Spinal cord (tissue), 10 donors: ENCODE results near the gene AP1B1. TPM values are rescaled to one million over a fixed set of nuclear protein-coding genes. Genes with fewer than 3 reads are reported as not detected.
A peak's percentile ranks its signal among the peaks of the same experiment; 100 is the strongest.
"Not testable (repeated sequence)": the region's sequence is repeated elsewhere in the genome, so short reads cannot be mapped to it uniquely, and the experiment has no call there.

ENCODE experiments used
- DNase-seq, 6 donors: peaks; one replicate each; pipeline versions ENCODE4 v3.0.0 to v3.0.0-alpha.2; 2013 to 2015; ENCODE audit warnings: low spot score in 6 of 6, low read depth in 4 of 6
- H3K27ac ChIP-seq: one replicate; pipeline ENCODE4 v1.5.1; 2013; ENCODE audit warnings: low read depth, low read length, control low read depth
- H3K27me3 ChIP-seq: one replicate; pipeline ENCODE4 v1.6.1; 2013; ENCODE audit warnings: low read length; ENCODE audit not compliant: control insufficient read depth, insufficient read depth
- H3K36me3 ChIP-seq: one replicate; pipeline ENCODE4 v1.6.1; 2013; ENCODE audit warnings: low read length; ENCODE audit not compliant: control insufficient read depth, insufficient read depth
- H3K4me1 ChIP-seq: one replicate; pipeline ENCODE4 v1.6.1; 2013; ENCODE audit warnings: low read length; ENCODE audit not compliant: control insufficient read depth, insufficient read depth
- H3K4me3 ChIP-seq: one replicate; pipeline ENCODE4 v1.5.1; 2013; ENCODE audit warnings: low read depth, low read length, control low read depth
- H3K9me3 ChIP-seq: one replicate; pipeline ENCODE4 v1.6.1; 2013; ENCODE audit warnings: low read length; ENCODE audit not compliant: control insufficient read depth, insufficient read depth
- WGBS: methylation state at CpG from one replicate; pipeline ENCODE4 v1.1.5; 2013; ENCODE audit warnings: missing lambda C conversion rate; ENCODE audit not compliant: insufficient coverage; 5-methylcytosine and 5-hydroxymethylcytosine counted together
- polyA plus RNA-seq, 2 donors: library from polyadenylated mRNA; unstranded; fragments of 120-200 nt; gene quantifications; one replicate each; pipeline ENCODE4 v1.2.1, GENCODE V29; 2013; ENCODE audit not compliant: insufficient read length in 2 of 2
- total RNA-seq, 2 donors: library from RNA; depleted of rRNA in 1 of 2; stranded (reverse); fragments of 120-200 nt in 1 of 2; fragments of >200 nt in 1 of 2; gene quantifications; one replicate each; pipeline versions ENCODE4 v1.2.3 to v1.2.4, GENCODE V29; 2013 to 2014
- donor health status: healthy.

AP1B1 gene
- total and polyA plus RNA-seq, 4 donors, result 52.2 to 80.0 (median 67.4) TPM

- WGBS, result 98% methylated on average over 7 of the region's 12 CpGs
- peaks cover 78% of the 10 kb centered on the region for H3K36me3 ChIP-seq
- DNase-seq, H3K4me1 ChIP-seq, H3K4me3 ChIP-seq, H3K27me3 ChIP-seq, H3K9me3 ChIP-seq, H3K27ac ChIP-seq: not testable (repeated sequence)
These were observed 31.0 kb downstream of the AP1B1 start for GRCh38 chr22:29357193-29357890.

- peaks cover 2% of the 10 kb centered on the region for H3K4me1 ChIP-seq
- 94% methylated on average over 7 of the region's 8 CpGs for WGBS
- no peaks in the 10 kb centered on the region for H3K27me3 ChIP-seq
- no peaks in the 10 kb centered on the region for H3K9me3 ChIP-seq
- DNase-seq, result no peak
- no peak overlapping the region for H3K4me3 ChIP-seq
- no peak overlapping the region for H3K27ac ChIP-seq
- peaks cover 97% of the 10 kb centered on the region for H3K36me3 ChIP-seq
These were observed 34.5 kb downstream of the AP1B1 start for GRCh38 chr22:29353860-29354259.

GRCh38 chr22:29353286-29353685, 35.1 kb downstream of the AP1B1 start:
- H3K4me1 ChIP-seq, result peaks cover 2% of the 10 kb centered on the region
- no peak overlapping the region for H3K27ac ChIP-seq
- no peak for DNase-seq
- H3K4me3 ChIP-seq, result no peak overlapping the region
- no peaks in the 10 kb centered on the region for H3K27me3 ChIP-seq
- no peaks in the 10 kb centered on the region for H3K9me3 ChIP-seq
- 95% methylated on average over 7 of the region's 11 CpGs for WGBS
- peaks cover 94% of the 10 kb centered on the region for H3K36me3 ChIP-seq

- Histone ChIP-seq H3K9me3 (no peaks in the 10 kb centered on the region), H3K4me1 (peaks cover 2% of the 10 kb centered on the region), H3K27ac (no peak overlapping the region), H3K27me3 (no peaks in the 10 kb centered on the region), H3K4me3 (no peak overlapping the region), H3K36me3 (peaks cover 91% of the 10 kb centered on the region)
- DNase-seq, result no peak
- 85% methylated on average over 4 of the region's 9 CpGs for WGBS
These were observed 35.6 kb downstream of the AP1B1 start for GRCh38 chr22:29352778-29353177.

GRCh38 chr22:29351891-29352290, 36.5 kb downstream of the AP1B1 start:
- 92% methylated on average over 8 of the region's 9 CpGs for WGBS
- peaks cover 5% of the 10 kb centered on the region for H3K4me1 ChIP-seq
- no peak for DNase-seq
- no peak overlapping the region for H3K4me3 ChIP-seq
- no peak overlapping the region for H3K27ac ChIP-seq
- no peaks in the 10 kb centered on the region for H3K9me3 ChIP-seq
- H3K36me3 ChIP-seq, result peaks cover 87% of the 10 kb centered on the region
- H3K27me3 ChIP-seq, result no peaks in the 10 kb centered on the region

- no peaks in the 10 kb centered on the region for H3K27me3 ChIP-seq
- H3K27ac ChIP-seq, result no peak overlapping the region
- H3K9me3 ChIP-seq, result no peaks in the 10 kb centered on the region
- no peak overlapping the region for H3K4me3 ChIP-seq
- no peak for DNase-seq
- H3K4me1 ChIP-seq, result peaks cover 14% of the 10 kb centered on the region
- WGBS, result 91% methylated on average over 6 of the region's 6 CpGs
- peaks cover 87% of the 10 kb centered on the region for H3K36me3 ChIP-seq
These were observed 37.3 kb downstream of the AP1B1 start for GRCh38 chr22:29351042-29351441.

- WGBS, result 95% methylated on average over 16 of the region's 18 CpGs
- no peak overlapping the region for H3K4me3 ChIP-seq
- no peak overlapping the region for H3K27ac ChIP-seq
- peaks cover 68% of the 10 kb centered on the region for H3K36me3 ChIP-seq
- H3K4me1 ChIP-seq, result peaks cover 31% of the 10 kb centered on the region
- no peak for DNase-seq
- H3K9me3 ChIP-seq, result no peaks in the 10 kb centered on the region
- H3K27me3 ChIP-seq, result no peaks in the 10 kb centered on the region
These were observed 39.4 kb downstream of the AP1B1 start for GRCh38 chr22:29348956-29349355.

- 73% methylated on average over 2 of the region's 2 CpGs for WGBS
These were observed 40.3 kb downstream of the AP1B1 start for GRCh38 chr22:29348041-29348440.

GRCh38 chr22:29346659-29347058, 41.7 kb downstream of the AP1B1 start:
- Histone ChIP-seq H3K27ac (peak overlapping the region; percentile 86), H3K4me1 (peaks cover 45% of the 10 kb centered on the region), H3K4me3 (no peak overlapping the region), H3K27me3 (no peaks in the 10 kb centered on the region), H3K9me3 (no peaks in the 10 kb centered on the region), H3K36me3 (peaks cover 69% of the 10 kb centered on the region)
- DNase-seq, result peak in 4 of 6 donors; percentile 53 to 94 (median 64)
- WGBS, result no CpG with 5 or more reads among the region's 4 CpGs

More at GRCh38 chr22:29348041-29348440, 40.3 kb downstream of the AP1B1 start:
- Histone ChIP-seq H3K4me3 (no peak overlapping the region), H3K4me1 (peaks cover 40% of the 10 kb centered on the region), H3K9me3 (no peaks in the 10 kb centered on the region), H3K36me3 (peaks cover 67% of the 10 kb centered on the region), H3K27me3 (no peaks in the 10 kb centered on the region), H3K27ac (no peak overlapping the region)
- no peak for DNase-seq

GRCh38 chr22:29345932-29346331, 42.4 kb downstream of the AP1B1 start:
- Histone ChIP-seq H3K4me1 (peaks cover 45% of the 10 kb centered on the region), H3K27ac (peak overlapping the region; percentile 86), H3K4me3 (no peak overlapping the region), H3K27me3 (no peaks in the 10 kb centered on the region), H3K36me3 (peaks cover 69% of the 10 kb centered on the region), H3K9me3 (no peaks in the 10 kb centered on the region)
- DNase-seq, result peak in 1 of 6 donors; percentile 57
